Uterus (tissue), 2 donors: ENCODE data around the gene ZNF236.

Experiments used
- CTCF ChIP-seq, 4 experiments: fragments of 200-600 bp in 2 of 4; fragments of 450-650 bp in 2 of 4; sonication (generic) in 2 of 4; IDR thresholded peaks; one replicate each; pipeline ENCODE4 v1.5.1; 2016 to 2019; ENCODE audit warnings: antibody characterized with exemption in 4 of 4, mild to moderate bottlenecking in 2 of 4, moderate library complexity in 1 of 4
- POLR2A ChIP-seq, 2 donors: fragments of 450-650 bp; IDR thresholded peaks; one replicate each; pipeline ENCODE4 v1.6.1; 2016; ENCODE audit warnings: antibody characterized with exemption in 2 of 2, mild to moderate bottlenecking in 1 of 2, moderate library complexity in 1 of 2

GRCh38 chr18:76911440-76911839, 89.1 kb downstream of the ZNF236 start:
- TF ChIP-seq CTCF (IDR thresholded peaks at IDR 0.05) (no peak), POLR2A (IDR thresholded peaks at IDR 0.05) (no peak)
